Adipocyte (in vitro differentiated cells): ENCODE data around the gene TIMM50.
"Not testable (repeated sequence)": the region's sequence is repeated elsewhere in the genome, so short reads cannot be mapped to it uniquely, and the experiment has no call there.

Experiments used
- DNase-seq: peaks from one replicate; pipeline ENCODE4 v3.0.0-alpha.2; 2015; ENCODE audit warnings: low read depth
- H3K27me3 ChIP-seq: replicated peaks from 2 replicates; pipeline ENCODE4 v1.7.0; 2013; ENCODE audit warnings: mild to moderate bottlenecking, low read length, moderate library complexity; ENCODE audit not compliant: control insufficient read depth, insufficient read depth
- H3K36me3 ChIP-seq: 2 replicates; pipeline ENCODE4 v1.7.0; 2013; ENCODE audit warnings: low read length, mild to moderate bottlenecking, moderate library complexity; ENCODE audit not compliant: control insufficient read depth, insufficient read depth, severe bottlenecking
- H3K4me1 ChIP-seq: 2 replicates; pipeline ENCODE4 v1.7.0; 2013; ENCODE audit warnings: mild to moderate bottlenecking, low read length, moderate library complexity; ENCODE audit not compliant: control insufficient read depth, insufficient read depth
- H3K4me3 ChIP-seq: 2 replicates; pipeline ENCODE4 v1.7.0; 2013; ENCODE audit warnings: mild to moderate bottlenecking, low read length, moderate library complexity
- H3K9ac ChIP-seq: 2 replicates; pipeline ENCODE4 v1.7.0; 2013; ENCODE audit warnings: mild to moderate bottlenecking, low read length, moderate library complexity
- H3K9me3 ChIP-seq: 2 replicates; pipeline ENCODE4 v1.7.0; 2013; ENCODE audit warnings: mild to moderate bottlenecking, low read length, moderate library complexity; ENCODE audit not compliant: control insufficient read depth

Gene TIMM50

DNA sequence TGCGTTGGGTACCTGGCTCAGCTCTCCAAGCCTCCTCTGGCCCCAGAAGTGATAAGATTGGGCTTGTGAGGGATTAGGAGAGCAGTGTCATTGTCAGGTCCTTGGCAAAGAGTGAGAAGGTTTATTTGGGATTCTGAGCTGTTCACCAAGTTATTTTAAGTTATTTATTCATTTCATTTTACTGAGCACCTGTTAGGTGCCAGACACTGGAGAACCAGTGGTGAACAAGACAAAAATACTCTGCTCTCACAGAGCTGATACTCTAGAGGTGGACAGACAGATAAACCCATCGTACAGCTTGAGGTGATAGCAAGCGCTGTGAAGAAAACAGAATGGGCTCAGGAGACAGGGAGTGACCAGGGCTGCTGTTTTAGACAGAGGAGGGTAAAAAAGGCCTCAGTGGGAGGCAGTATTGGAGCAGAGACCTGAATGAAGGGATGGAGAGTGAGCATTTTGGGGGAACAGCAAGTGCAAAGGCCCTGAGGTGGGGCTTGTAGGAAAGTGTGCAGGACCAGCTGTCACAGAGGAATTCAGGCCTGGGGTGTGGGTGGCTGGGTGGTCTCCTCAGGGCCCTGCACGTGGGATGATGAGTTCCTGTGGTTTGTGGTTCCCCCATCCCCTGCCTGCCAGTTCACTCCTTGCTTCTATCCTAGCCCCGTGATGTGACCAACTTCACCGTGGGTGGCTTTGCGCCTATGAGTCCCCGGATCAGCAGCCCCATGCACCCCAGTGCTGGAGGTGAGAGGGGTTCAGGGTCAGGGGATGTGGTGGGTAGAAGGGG, 8.7 kb upstream of the TIMM50 start:
- Histone ChIP-seq H3K27me3 (no peaks in the 10 kb centered on the region), H3K9ac (no peak overlapping the region), H3K9me3 (no peaks in the 10 kb centered on the region), H3K36me3 (peaks cover 96% of the 10 kb centered on the region), H3K4me1 (no peaks in the 10 kb centered on the region), H3K4me3 (no peak overlapping the region)
- DNase-seq = no peak

DNA sequence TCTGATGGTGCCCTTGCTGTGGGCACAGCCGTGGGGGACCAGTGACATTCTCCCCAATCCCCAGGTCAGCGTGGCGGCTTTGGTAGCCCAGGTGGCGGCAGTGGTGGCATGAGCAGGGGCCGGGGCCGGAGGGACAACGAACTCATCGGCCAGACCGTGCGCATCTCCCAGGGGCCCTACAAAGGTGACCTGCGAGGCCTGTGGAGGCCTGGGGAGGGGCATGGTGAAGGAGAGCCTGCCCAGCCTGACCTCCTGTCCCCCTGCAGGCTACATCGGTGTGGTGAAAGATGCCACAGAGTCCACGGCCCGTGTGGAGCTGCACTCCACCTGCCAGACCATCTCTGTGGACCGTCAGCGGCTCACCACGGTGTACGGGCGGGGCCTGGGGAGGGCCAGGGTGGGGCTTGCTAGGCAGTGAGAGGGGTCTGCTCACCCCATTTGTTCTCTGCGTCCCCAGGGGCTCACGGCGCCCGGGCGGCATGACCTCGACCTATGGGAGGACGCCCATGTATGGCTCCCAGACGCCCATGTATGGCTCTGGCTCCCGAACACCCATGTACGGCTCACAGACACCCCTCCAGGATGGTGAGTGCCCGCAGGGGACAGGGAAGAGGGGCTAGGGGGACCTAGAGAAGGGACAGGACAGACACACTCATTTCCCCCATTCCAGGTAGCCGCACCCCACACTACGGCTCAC, 7.7 kb upstream of the TIMM50 start:
- Histone ChIP-seq H3K27me3 (no peaks in the 10 kb centered on the region), H3K9me3 (no peaks in the 10 kb centered on the region), H3K9ac (no peak overlapping the region), H3K36me3 (peaks cover 87% of the 10 kb centered on the region), H3K4me1 (no peaks in the 10 kb centered on the region), H3K4me3 (no peak overlapping the region)
- DNase-seq = no peak

DNA sequence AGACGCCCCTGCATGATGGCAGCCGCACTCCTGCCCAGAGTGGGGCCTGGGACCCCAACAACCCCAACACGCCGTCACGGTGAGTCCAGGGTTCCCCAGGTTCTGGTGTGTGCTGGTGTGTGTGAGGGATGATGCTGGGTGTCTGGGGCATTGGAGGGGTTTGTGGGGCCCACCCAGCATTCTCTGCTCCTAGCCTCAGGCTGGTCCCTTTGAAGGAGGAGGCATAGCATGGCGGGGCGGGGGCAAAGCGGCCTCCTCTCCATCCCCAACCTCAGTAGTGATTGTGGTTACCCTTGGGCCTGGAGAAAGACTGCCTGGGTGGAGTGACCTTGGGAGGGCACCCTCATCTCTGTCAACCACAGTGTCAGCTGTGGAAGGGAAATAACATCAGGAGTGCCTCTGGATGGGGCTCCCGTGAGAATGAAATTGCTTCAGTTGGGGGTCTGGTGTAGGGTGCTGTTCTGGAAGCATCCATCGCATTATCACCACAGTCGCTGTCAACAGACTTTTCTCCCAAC, 7.1 kb upstream of the TIMM50 start:
- no peaks in the 10 kb centered on the region for H3K9me3 ChIP-seq
- H3K4me1 ChIP-seq = no peaks in the 10 kb centered on the region
- no peaks in the 10 kb centered on the region for H3K27me3 ChIP-seq
- H3K4me3 ChIP-seq = no peak overlapping the region
- DNase-seq = no peak
- no peak overlapping the region for H3K9ac ChIP-seq
- peaks cover 81% of the 10 kb centered on the region for H3K36me3 ChIP-seq

GRCh38 chr19:39474139-39474620, 6.5 kb upstream of the TIMM50 start:
- Histone ChIP-seq H3K27me3 (no peaks in the 10 kb centered on the region), H3K36me3 (peaks cover 74% of the 10 kb centered on the region)
- peak; percentile 74 for DNase-seq

GRCh38 chr19:39475748-39476147, 4.9 kb upstream of the TIMM50 start:
- no peak for DNase-seq
- Histone ChIP-seq H3K36me3 (peaks cover 58% of the 10 kb centered on the region), H3K4me1 (peaks cover 6% of the 10 kb centered on the region)

More at GRCh38 chr19:39474139-39474620, 6.5 kb upstream of the TIMM50 start:
- Histone ChIP-seq H3K4me3 (no peak overlapping the region), H3K9me3 (no peaks in the 10 kb centered on the region), H3K9ac (no peak overlapping the region), H3K4me1 (no peaks in the 10 kb centered on the region)

GRCh38 chr19:39479319-39479801, 1.3 kb upstream of the TIMM50 start:
- not testable (repeated sequence) for H3K9me3 ChIP-seq, H3K4me3 ChIP-seq, DNase-seq, H3K9ac ChIP-seq, H3K27me3 ChIP-seq
- Histone ChIP-seq H3K36me3 (peaks cover 27% of the 10 kb centered on the region), H3K4me1 (peaks cover 14% of the 10 kb centered on the region)

More at GRCh38 chr19:39475748-39476147, 4.9 kb upstream of the TIMM50 start:
- Histone ChIP-seq H3K4me3 (no peak overlapping the region), H3K9ac (no peak overlapping the region), H3K9me3 (no peaks in the 10 kb centered on the region), H3K27me3 (no peaks in the 10 kb centered on the region)

- Histone ChIP-seq H3K9ac (peak overlapping the region; percentile 96), H3K4me1 (peaks cover 14% of the 10 kb centered on the region), H3K4me3 (peak overlapping the region; percentile 97), H3K9me3 (no peaks in the 10 kb centered on the region), H3K27me3 (no peaks in the 10 kb centered on the region), H3K36me3 (peaks cover 21% of the 10 kb centered on the region)
- no peak for DNase-seq
Measured at GRCh38 chr19:39479916-39480315, 722 bp upstream of the TIMM50 start.

DNA sequence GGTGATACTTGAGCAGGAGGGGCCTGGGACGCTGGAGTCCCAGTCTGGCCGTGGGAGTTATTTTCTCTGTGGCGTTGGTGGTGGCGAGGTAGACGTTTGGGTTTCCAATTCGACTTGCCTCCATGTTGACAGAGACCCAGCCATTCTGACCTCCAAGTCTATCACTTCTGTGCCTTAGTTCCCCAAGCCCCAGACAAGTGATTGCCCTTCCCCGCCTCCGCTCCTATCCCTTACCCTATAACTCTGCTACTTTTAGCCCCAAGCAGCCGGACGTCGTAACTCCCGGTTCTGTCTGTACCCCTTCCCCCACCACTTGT, 549 bp downstream of the TIMM50 start:
- H3K27me3 ChIP-seq = no peaks in the 10 kb centered on the region
- H3K9me3 ChIP-seq = no peaks in the 10 kb centered on the region
- peaks cover 24% of the 10 kb centered on the region for H3K36me3 ChIP-seq
- peak overlapping the region; percentile 96 for H3K9ac ChIP-seq
- DNase-seq = peak; percentile 39
- H3K4me1 ChIP-seq = peaks cover 14% of the 10 kb centered on the region
- peak overlapping the region; percentile 97 for H3K4me3 ChIP-seq

- no peaks in the 10 kb centered on the region for H3K27me3 ChIP-seq
- peak overlapping the region; percentile 97 for H3K4me3 ChIP-seq
- DNase-seq = no peak
- peak overlapping the region; percentile 96 for H3K9ac ChIP-seq
- H3K36me3 ChIP-seq = peaks cover 24% of the 10 kb centered on the region
- peaks cover 14% of the 10 kb centered on the region for H3K4me1 ChIP-seq
- H3K9me3 ChIP-seq = no peaks in the 10 kb centered on the region
Measured at GRCh38 chr19:39481676-39482075, 1.0 kb downstream of the TIMM50 start.

DNA sequence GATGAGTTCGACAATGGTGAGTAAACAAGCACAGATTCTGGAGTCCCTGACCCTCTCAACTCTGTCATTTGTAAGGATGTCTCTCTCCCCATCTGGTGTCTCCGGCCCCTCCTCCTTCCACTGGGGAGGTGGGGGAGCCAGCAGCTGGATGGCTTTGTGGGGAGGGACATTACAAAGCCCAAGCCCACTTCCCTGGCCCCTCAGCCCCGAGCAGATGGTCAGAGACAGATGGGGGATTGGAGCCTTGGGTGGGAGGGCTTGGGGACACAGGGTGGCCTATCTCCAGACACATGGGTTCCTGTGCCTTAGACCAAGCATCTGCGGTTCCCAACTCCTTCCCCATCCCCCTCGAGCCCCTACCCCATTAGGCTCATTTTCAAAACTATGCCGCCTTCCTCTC, 2.5 kb downstream of the TIMM50 start:
- DNase-seq = no peak
- Histone ChIP-seq H3K36me3 (peaks cover 33% of the 10 kb centered on the region), H3K27me3 (no peaks in the 10 kb centered on the region), H3K9ac (no peak overlapping the region), H3K9me3 (no peaks in the 10 kb centered on the region), H3K4me3 (no peak overlapping the region), H3K4me1 (peaks cover 14% of the 10 kb centered on the region)

DNA sequence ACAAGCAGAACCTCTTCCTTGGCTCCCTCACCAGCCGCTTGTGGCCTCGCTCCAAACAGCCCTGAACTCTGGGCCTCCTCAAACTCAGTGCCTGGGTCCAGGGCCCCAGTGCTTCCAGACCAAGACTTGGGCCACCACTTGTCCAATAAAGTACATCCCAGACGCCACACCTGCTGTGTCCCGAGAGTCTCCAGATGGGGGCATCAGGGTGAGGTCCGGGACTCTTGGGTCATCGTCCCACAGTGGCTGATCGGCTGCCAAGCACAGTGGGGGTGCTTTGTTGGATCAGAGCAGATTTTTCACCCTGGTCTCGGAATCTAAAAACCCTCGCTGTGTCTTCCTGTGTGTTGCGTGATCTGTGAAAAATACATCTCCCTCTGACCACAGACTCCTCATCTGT, 9.1 kb downstream of the TIMM50 start:
- Histone ChIP-seq H3K4me1 (no peaks in the 10 kb centered on the region), H3K9ac (no peak overlapping the region), H3K4me3 (no peak overlapping the region), H3K9me3 (no peaks in the 10 kb centered on the region), H3K36me3 (peaks cover 65% of the 10 kb centered on the region), H3K27me3 (no peaks in the 10 kb centered on the region)
- DNase-seq = no peak
